ENCODE data around the gene LDLRAD3. TPM values are rescaled to one million over a fixed set of nuclear protein-coding genes. Genes with fewer than 3 reads are reported as not detected.

Gene LDLRAD3
- total RNA-seq, 1 experiment from 2014 or later: 19.0 TPM

DNA sequence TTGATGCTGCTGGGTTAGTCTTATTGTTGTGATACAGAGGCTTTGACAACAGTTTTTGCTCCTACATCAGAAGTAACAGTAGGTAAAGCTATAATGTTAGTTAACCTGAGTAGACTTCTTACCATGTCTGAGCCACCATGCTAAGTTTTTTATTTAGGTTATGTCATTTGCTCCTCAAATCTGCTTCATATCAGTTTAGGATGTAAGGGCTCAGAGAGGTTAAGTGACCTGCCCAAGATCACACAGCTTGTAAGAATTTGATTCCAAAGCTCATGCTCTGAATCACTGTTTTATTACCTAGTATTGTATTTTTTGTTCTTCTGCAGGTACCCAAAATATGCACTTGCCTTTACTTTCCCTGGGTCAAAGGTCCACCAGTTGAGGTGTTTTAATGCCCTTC is 183.7 kb downstream of the LDLRAD3 start:
- ATAC-seq (no peak), DNase-seq (ENCODE audit: low read depth, low spot score) (no peak)
- intact Hi-C loops (cut with micrococcal nuclease): no loop called here
- Histone ChIP-seq H3K79me2 (ENCODE audit: insufficient read depth, low read length) (no peaks in the 10 kb centered on the region), H3K9me2 (ENCODE audit: insufficient read depth) (no peaks in the 10 kb centered on the region), H3K4me3 (replicated peaks in 1 of 2; ENCODE audit: low read depth in 1 of 2, low read length in 2 of 2) (no peak overlapping the region), H3K9me3 (ENCODE audit: control insufficient read depth in 1 of 2, insufficient read depth in 1 of 2, low read depth in 1 of 2, low read length in 2 of 2) (no peaks in the 10 kb centered on the region), H2AFZ (ENCODE audit: low read depth, low read length, poor library complexity, severe bottlenecking) (no peak overlapping the region), H3K27me3 (ENCODE audit: insufficient read depth, low read length) (no peaks in the 10 kb centered on the region), H3K9ac (ENCODE audit: low read length) (no peak overlapping the region), H3K4me1 (ENCODE audit: control insufficient read depth in 1 of 2, insufficient read depth in 2 of 2, low read length in 2 of 2) (peaks cover 8% of the 10 kb centered on the region in 2 experiments; a peak in 2 of 4 replicates), H4K20me1 (ENCODE audit: insufficient read depth) (no peaks in the 10 kb centered on the region), H3K36me3 (ENCODE audit: control insufficient read depth in 1 of 2, insufficient read depth in 2 of 2, low read length in 2 of 2) (no peaks in the 10 kb centered on the region), H3K4me2 (ENCODE audit: low read length) (no peak overlapping the region), H3K27ac (ENCODE audit: low read depth, low read length) (no peak overlapping the region)
- no peak for TF ChIP-seq ZNF274 (IDR thresholded peaks at IDR 0.05; ENCODE audit: low read depth, low read length)
- TF ChIP-seq CBX3 (IDR thresholded peaks at IDR 0.05; ENCODE audit: low read depth): no peak
- no peak for TF ChIP-seq TCF7L2 (IDR thresholded peaks at IDR 0.05; ENCODE audit: borderline replicate concordance, extremely low read depth, insufficient read depth, insufficient read length)
- no peak for TF ChIP-seq CEBPB (IDR thresholded peaks at IDR 0.05; ENCODE audit: low read depth)
- TF ChIP-seq YY1 (IDR thresholded peaks at IDR 0.05; ENCODE audit: extremely low read depth, insufficient replicate concordance, low read depth, low read length): no peak
- TF ChIP-seq ZFX (IDR thresholded peaks at IDR 0.05): no peak
- TF ChIP-seq SIN3A (IDR thresholded peaks at IDR 0.05; ENCODE audit: low read depth): no peak
- TF ChIP-seq SP1 (IDR thresholded peaks at IDR 0.05; ENCODE audit: low read depth): no peak
- TF ChIP-seq JUND (IDR thresholded peaks at IDR 0.05): no peak
- TF ChIP-seq, protein P1, sequence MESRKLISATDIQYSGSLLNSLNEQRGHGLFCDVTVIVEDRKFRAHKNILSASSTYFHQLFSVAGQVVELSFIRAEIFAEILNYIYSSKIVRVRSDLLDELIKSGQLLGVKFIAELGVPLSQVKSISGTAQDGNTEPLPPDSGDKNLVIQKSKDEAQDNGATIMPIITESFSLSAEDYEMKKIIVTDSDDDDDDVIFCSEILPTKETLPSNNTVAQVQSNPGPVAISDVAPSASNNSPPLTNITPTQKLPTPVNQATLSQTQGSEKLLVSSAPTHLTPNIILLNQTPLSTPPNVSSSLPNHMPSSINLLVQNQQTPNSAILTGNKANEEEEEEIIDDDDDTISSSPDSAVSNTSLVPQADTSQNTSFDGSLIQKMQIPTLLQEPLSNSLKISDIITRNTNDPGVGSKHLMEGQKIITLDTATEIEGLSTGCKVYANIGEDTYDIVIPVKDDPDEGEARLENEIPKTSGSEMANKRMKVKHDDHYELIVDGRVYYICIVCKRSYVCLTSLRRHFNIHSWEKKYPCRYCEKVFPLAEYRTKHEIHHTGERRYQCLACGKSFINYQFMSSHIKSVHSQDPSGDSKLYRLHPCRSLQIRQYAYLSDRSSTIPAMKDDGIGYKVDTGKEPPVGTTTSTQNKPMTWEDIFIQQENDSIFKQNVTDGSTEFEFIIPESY (IDR thresholded peaks at IDR 0.05; ENCODE audit: extremely low read depth, insufficient replicate concordance, low read length): no peak
- TF ChIP-seq POLR2A (IDR thresholded peaks at IDR 0.05; ENCODE audit: borderline replicate concordance, extremely low read depth, insufficient read depth, insufficient read length): no peak
- TF ChIP-seq, protein P2, sequence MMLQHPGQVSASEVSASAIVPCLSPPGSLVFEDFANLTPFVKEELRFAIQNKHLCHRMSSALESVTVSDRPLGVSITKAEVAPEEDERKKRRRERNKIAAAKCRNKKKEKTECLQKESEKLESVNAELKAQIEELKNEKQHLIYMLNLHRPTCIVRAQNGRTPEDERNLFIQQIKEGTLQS (IDR thresholded peaks at IDR 0.05): no peak
- TF ChIP-seq POLR2AphosphoS5 (IDR thresholded peaks at IDR 0.05; ENCODE audit: low read depth, low read length): no peak
- TF ChIP-seq, protein P3, sequence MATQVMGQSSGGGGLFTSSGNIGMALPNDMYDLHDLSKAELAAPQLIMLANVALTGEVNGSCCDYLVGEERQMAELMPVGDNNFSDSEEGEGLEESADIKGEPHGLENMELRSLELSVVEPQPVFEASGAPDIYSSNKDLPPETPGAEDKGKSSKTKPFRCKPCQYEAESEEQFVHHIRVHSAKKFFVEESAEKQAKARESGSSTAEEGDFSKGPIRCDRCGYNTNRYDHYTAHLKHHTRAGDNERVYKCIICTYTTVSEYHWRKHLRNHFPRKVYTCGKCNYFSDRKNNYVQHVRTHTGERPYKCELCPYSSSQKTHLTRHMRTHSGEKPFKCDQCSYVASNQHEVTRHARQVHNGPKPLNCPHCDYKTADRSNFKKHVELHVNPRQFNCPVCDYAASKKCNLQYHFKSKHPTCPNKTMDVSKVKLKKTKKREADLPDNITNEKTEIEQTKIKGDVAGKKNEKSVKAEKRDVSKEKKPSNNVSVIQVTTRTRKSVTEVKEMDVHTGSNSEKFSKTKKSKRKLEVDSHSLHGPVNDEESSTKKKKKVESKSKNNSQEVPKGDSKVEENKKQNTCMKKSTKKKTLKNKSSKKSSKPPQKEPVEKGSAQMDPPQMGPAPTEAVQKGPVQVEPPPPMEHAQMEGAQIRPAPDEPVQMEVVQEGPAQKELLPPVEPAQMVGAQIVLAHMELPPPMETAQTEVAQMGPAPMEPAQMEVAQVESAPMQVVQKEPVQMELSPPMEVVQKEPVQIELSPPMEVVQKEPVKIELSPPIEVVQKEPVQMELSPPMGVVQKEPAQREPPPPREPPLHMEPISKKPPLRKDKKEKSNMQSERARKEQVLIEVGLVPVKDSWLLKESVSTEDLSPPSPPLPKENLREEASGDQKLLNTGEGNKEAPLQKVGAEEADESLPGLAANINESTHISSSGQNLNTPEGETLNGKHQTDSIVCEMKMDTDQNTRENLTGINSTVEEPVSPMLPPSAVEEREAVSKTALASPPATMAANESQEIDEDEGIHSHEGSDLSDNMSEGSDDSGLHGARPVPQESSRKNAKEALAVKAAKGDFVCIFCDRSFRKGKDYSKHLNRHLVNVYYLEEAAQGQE (IDR thresholded peaks at IDR 0.05; ENCODE audit: low read depth): no peak
- TF ChIP-seq SRF (IDR thresholded peaks at IDR 0.05; ENCODE audit: low read depth): no peak
- no peak for TF ChIP-seq FOSL1 (IDR thresholded peaks at IDR 0.05; ENCODE audit: low read depth)
- no peak for TF ChIP-seq EZH2 (IDR thresholded peaks at IDR 0.05)
- TF ChIP-seq EGR1 (IDR thresholded peaks at IDR 0.05; ENCODE audit: low read depth): no peak
- no TSS peak for BruUV-seq (replicated peaks)
- ChIA-PET CTCF (no interaction called here), POLR2A (no interaction called here), RAD21 (ENCODE audit: low non-redundant PET in 1 of 2, low total read pairs in 2 of 2, uncharacterized antibody in 2 of 2, unreplicated experiment in 2 of 2) (no interaction called here)
